PC-9 (cell line): ENCODE data around the gene RSAD1. TPM values are rescaled to one million over a fixed set of nuclear protein-coding genes. Genes with fewer than 3 reads are reported as not detected.

Experiments
- BruUV-seq: library from RNA; stranded (reverse); fragments of 400-500 nt; replicated peaks from 2 replicates; lab custom pipeline; 2021; lab: Mats Ljungman, UMichigan
- CTCF ChIA-PET: fragments of 300-600 bp; sonication (Branson Sonifier 250); formaldehyde crosslinking; loops from one replicate; lab custom pipeline; 2022; ENCODE audit warnings: antibody characterized with exemption; lab: Charles Lee
- POLR2A ChIA-PET: fragments of 300-600 bp; sonication (Branson Sonifier 250); formaldehyde crosslinking; loops from one replicate; lab custom pipeline; 2022; ENCODE audit warnings: antibody characterized with exemption; ENCODE audit not compliant: unreplicated experiment; lab: Charles Lee
- DNase-seq, 2 experiments: peaks; one replicate each; pipeline versions ENCODE4 v3.0.0 to v3.0.0-alpha.2; 2015 to 2022; ENCODE audit warnings: mixed read lengths in 1 of 2
- H2AFZ ChIP-seq: fragments of 200-600 bp; sonication (generic); 2 replicates; pipeline ENCODE4 v1.8.1; 2017; ENCODE audit warnings: antibody characterized with exemption
- H3F3A ChIP-seq: fragments of 200-600 bp; sonication (generic); 2 replicates; pipeline ENCODE4 v1.8.1; 2017; ENCODE audit warnings: antibody characterized with exemption, mild to moderate bottlenecking, low read depth; ENCODE audit not compliant: insufficient read depth
- H3K27ac ChIP-seq: fragments of 200-600 bp; sonication (generic); 2 replicates; pipeline ENCODE4 v1.6.1; 2016; ENCODE audit warnings: mixed run types
- H3K27me3 ChIP-seq: fragments of 200-600 bp; sonication (generic); 2 replicates; pipeline ENCODE4 v1.6.1; 2016; ENCODE audit warnings: low read depth, mixed run types; ENCODE audit not compliant: insufficient read depth
- H3K36me3 ChIP-seq: fragments of 200-600 bp; sonication (generic); 2 replicates; pipeline ENCODE4 v1.6.1; 2016; ENCODE audit warnings: low read depth, mixed run types
- H3K4me1 ChIP-seq: fragments of 200-600 bp; sonication (generic); replicated peaks from 2 replicates; pipeline ENCODE4 v1.6.1; 2016; ENCODE audit warnings: mixed run types; ENCODE audit not compliant: insufficient read depth
- H3K4me2 ChIP-seq: fragments of 200-600 bp; sonication (generic); 2 replicates; pipeline ENCODE4 v1.6.1; 2017; ENCODE audit warnings: mixed run types
- H3K4me3 ChIP-seq: fragments of 200-600 bp; sonication (generic); 2 replicates; pipeline ENCODE4 v1.6.1; 2016; ENCODE audit warnings: mixed run types
- H3K79me2 ChIP-seq: fragments of 200-600 bp; sonication (generic); 2 replicates; pipeline ENCODE4 v1.6.1; 2017; ENCODE audit warnings: low read depth, mixed run types
- H3K9me2 ChIP-seq: fragments of 200-600 bp; sonication (generic); 2 replicates; pipeline ENCODE4 v1.8.1; 2017; ENCODE audit warnings: mild to moderate bottlenecking; ENCODE audit not compliant: insufficient read depth
- H3K9me3 ChIP-seq: fragments of 200-600 bp; sonication (generic); 2 replicates; pipeline ENCODE4 v1.8.1; 2016; ENCODE audit warnings: low read depth; ENCODE audit not compliant: insufficient read depth
- H4K20me1 ChIP-seq: fragments of 200-600 bp; sonication (generic); 2 replicates; pipeline ENCODE4 v1.8.1; 2017; ENCODE audit not compliant: insufficient read depth
- CTCF ChIP-seq: fragments of 200-600 bp; sonication (generic); conservative IDR thresholded peaks from 2 replicates; pipeline ENCODE4 v1.6.1; 2017; ENCODE audit warnings: mixed run types, antibody characterized with exemption, mild to moderate bottlenecking, moderate library complexity
- EZH2 ChIP-seq: fragments of 200-600 bp; sonication (generic); IDR thresholded peaks from 2 replicates; pipeline ENCODE4 v1.8.0; 2017; ENCODE audit warnings: antibody characterized with exemption, low read depth
- intact Hi-C: fragments of 100-400 bp; cut with micrococcal nuclease; formaldehyde crosslinking; loops from one replicate; pipeline ENCODE4 v1.10.0; 2022; ENCODE audit not compliant: unreplicated experiment
- total RNA-seq: library from RNA; stranded (reverse); gene quantifications from 2 replicates; pipeline ENCODE4 v1.2.3, GENCODE V29; 2021

RSAD1 gene
- total RNA-seq, 1 experiment from 2014 or later = 15.1 TPM

GRCh38 chr17:50467855-50468303 is 10.8 kb upstream of the RSAD1 start:
- no TSS peak for BruUV-seq
- POLR2A ChIA-PET = interaction anchor here (0.6 kb wide), 1 partner anchor 403 kb away, joined by 9 read pairs; no protein-coding TSS in a partner anchor
- CTCF ChIA-PET = no interaction called here

GRCh38 chr17:50468304-50469207 is 10.1 kb upstream of the RSAD1 start, which contains the start of gene CHAD:
CHAD (minus strand) TSS chr17:50468880; CDS start chr17:50468813, 67 bp downstream.
- POLR2A ChIA-PET = no interaction called here
- TF ChIP-seq EZH2 = no peak
- no peak for TF ChIP-seq CTCF
- no TSS peak for BruUV-seq
- Histone ChIP-seq H2AFZ (no peak within 1 kb of the TSS), H3K27ac (no peak within 1 kb of the TSS), H3F3A (peaks cover 12% of the 10 kb centered on the region; the same call in 1 of the 2 replicates), H3K9me2 (no peaks in the 10 kb centered on the region), H3K4me3 (no peak within 1 kb of the TSS), H3K27me3 (no peaks in the 10 kb centered on the region), H3K9me3 (no peaks in the 10 kb centered on the region), H3K79me2 (no peaks in the 10 kb centered on the region), H4K20me1 (no peaks in the 10 kb centered on the region), H3K4me2 (no peak within 1 kb of the TSS), H3K36me3 (peaks cover 8% of the 10 kb centered on the region; the same call in 1 of the 2 replicates), H3K4me1 (0 out of 2 replicates have a peak, but pooled peaks cover 4% of the 10 kb centered on the region)
- no peak for DNase-seq
- CTCF ChIA-PET = no interaction called here
- intact Hi-C loops = no loop called here

More at GRCh38 chr17:50467855-50468303, 10.8 kb upstream of the RSAD1 start:
- Histone ChIP-seq H3K4me3 (no peak overlapping the region), H2AFZ (no peak overlapping the region), H4K20me1 (no peaks in the 10 kb centered on the region), H3K27ac (no peak overlapping the region), H3K79me2 (no peaks in the 10 kb centered on the region), H3K9me2 (no peaks in the 10 kb centered on the region), H3K9me3 (no peaks in the 10 kb centered on the region), H3K4me1 (0 out of 2 replicates have a peak, but pooled peaks cover 4% of the 10 kb centered on the region), H3K36me3 (peaks cover 11% of the 10 kb centered on the region; the same call in 1 of the 2 replicates), H3F3A (peaks cover 12% of the 10 kb centered on the region; the same call in 1 of the 2 replicates), H3K27me3 (no peaks in the 10 kb centered on the region), H3K4me2 (no peak overlapping the region)
- no peak for DNase-seq
- TF ChIP-seq CTCF (no peak), EZH2 (no peak)
- intact Hi-C loops = no loop called here

GRCh38 chr17:50469208-50469605 is 9.5 kb upstream of the RSAD1 start:
- H3K4me3 ChIP-seq = no peak overlapping the region
- ChIA-PET CTCF (no interaction called here), POLR2A (no interaction called here)
- H3K4me1 ChIP-seq = 0 out of 2 replicates have a peak, but pooled peaks cover 4% of the 10 kb centered on the region
- no peaks in the 10 kb centered on the region for H3K9me2 ChIP-seq
- no peak for DNase-seq
- H3K36me3 ChIP-seq = peaks cover 8% of the 10 kb centered on the region; the same call in 1 of the 2 replicates
- TF ChIP-seq EZH2 = no peak
- no peak for TF ChIP-seq CTCF
- no TSS peak for BruUV-seq
- no peaks in the 10 kb centered on the region for H3K79me2 ChIP-seq
- peaks cover 14% of the 10 kb centered on the region; the same call in 1 of the 2 replicates for H3F3A ChIP-seq
- H4K20me1 ChIP-seq = no peaks in the 10 kb centered on the region
- no peak overlapping the region for H3K27ac ChIP-seq
- intact Hi-C loops = no loop called here
- no peak overlapping the region for H2AFZ ChIP-seq
- no peaks in the 10 kb centered on the region for H3K27me3 ChIP-seq
- no peaks in the 10 kb centered on the region for H3K9me3 ChIP-seq
- no peak overlapping the region for H3K4me2 ChIP-seq
